C4-2B (cell line): ENCODE data around the gene GGCX.

Experiments
- ZFX ChIP-seq: fragments of 450-650 bp; IDR thresholded peaks from 2 replicates; pipeline ENCODE4 v1.6.1; 2017
- TF ChIP-seq, protein P1 (sequence below): fragments of 450-650 bp; conservative IDR thresholded peaks from 2 replicates; pipeline ENCODE4 v1.5.1; 2017; ENCODE audit warnings: mild to moderate bottlenecking

DNA sequence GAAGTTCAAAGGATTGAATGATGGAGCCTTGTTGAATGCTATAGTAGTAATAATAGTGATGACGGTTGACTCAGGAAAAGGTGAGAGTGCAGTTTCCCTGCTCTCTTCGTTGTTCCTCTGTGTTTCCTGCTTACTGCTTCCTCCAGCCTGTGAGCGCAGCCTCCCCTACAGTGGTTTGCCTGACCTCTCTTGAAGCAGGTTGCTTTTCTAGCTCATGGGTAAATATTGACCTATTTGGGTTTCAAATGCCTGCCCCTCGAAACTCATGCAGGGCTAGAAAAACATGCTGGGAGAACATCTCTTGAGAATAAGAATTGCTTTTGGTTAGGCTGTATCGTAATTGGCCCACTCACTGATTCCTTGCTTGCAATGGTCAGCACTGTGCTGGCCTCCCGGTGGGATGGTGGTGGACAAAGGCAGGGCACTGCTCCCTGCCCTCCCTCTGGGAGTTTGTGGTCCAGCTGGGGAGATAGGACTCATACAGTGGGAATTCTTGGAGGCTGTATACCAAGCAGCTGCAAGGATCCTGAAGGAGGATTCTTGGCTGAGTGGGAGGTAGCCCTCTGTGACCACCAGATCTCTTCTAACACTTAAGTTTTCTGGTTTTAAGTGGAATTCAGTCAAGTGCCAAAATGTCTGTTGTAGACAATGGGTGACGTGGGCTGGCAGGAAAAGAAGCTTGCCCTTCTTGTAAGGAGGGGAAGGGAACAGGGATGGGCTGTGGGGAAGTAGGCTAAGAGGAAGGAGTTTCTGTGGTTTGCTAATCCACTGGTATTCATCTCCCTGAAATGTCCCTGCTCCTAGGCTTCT is 28.9 kb upstream of the GGCX start:
- TF ChIP-seq, protein P1, sequence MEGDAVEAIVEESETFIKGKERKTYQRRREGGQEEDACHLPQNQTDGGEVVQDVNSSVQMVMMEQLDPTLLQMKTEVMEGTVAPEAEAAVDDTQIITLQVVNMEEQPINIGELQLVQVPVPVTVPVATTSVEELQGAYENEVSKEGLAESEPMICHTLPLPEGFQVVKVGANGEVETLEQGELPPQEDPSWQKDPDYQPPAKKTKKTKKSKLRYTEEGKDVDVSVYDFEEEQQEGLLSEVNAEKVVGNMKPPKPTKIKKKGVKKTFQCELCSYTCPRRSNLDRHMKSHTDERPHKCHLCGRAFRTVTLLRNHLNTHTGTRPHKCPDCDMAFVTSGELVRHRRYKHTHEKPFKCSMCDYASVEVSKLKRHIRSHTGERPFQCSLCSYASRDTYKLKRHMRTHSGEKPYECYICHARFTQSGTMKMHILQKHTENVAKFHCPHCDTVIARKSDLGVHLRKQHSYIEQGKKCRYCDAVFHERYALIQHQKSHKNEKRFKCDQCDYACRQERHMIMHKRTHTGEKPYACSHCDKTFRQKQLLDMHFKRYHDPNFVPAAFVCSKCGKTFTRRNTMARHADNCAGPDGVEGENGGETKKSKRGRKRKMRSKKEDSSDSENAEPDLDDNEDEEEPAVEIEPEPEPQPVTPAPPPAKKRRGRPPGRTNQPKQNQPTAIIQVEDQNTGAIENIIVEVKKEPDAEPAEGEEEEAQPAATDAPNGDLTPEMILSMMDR, result no peak
- no peak for TF ChIP-seq ZFX
